Measurements from ENCODE around the gene FSCN2.

- TF ChIP-seq, protein P1, sequence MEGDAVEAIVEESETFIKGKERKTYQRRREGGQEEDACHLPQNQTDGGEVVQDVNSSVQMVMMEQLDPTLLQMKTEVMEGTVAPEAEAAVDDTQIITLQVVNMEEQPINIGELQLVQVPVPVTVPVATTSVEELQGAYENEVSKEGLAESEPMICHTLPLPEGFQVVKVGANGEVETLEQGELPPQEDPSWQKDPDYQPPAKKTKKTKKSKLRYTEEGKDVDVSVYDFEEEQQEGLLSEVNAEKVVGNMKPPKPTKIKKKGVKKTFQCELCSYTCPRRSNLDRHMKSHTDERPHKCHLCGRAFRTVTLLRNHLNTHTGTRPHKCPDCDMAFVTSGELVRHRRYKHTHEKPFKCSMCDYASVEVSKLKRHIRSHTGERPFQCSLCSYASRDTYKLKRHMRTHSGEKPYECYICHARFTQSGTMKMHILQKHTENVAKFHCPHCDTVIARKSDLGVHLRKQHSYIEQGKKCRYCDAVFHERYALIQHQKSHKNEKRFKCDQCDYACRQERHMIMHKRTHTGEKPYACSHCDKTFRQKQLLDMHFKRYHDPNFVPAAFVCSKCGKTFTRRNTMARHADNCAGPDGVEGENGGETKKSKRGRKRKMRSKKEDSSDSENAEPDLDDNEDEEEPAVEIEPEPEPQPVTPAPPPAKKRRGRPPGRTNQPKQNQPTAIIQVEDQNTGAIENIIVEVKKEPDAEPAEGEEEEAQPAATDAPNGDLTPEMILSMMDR (IDR thresholded peaks at IDR 0.05) = no peak
- TF ChIP-seq, protein P2, sequence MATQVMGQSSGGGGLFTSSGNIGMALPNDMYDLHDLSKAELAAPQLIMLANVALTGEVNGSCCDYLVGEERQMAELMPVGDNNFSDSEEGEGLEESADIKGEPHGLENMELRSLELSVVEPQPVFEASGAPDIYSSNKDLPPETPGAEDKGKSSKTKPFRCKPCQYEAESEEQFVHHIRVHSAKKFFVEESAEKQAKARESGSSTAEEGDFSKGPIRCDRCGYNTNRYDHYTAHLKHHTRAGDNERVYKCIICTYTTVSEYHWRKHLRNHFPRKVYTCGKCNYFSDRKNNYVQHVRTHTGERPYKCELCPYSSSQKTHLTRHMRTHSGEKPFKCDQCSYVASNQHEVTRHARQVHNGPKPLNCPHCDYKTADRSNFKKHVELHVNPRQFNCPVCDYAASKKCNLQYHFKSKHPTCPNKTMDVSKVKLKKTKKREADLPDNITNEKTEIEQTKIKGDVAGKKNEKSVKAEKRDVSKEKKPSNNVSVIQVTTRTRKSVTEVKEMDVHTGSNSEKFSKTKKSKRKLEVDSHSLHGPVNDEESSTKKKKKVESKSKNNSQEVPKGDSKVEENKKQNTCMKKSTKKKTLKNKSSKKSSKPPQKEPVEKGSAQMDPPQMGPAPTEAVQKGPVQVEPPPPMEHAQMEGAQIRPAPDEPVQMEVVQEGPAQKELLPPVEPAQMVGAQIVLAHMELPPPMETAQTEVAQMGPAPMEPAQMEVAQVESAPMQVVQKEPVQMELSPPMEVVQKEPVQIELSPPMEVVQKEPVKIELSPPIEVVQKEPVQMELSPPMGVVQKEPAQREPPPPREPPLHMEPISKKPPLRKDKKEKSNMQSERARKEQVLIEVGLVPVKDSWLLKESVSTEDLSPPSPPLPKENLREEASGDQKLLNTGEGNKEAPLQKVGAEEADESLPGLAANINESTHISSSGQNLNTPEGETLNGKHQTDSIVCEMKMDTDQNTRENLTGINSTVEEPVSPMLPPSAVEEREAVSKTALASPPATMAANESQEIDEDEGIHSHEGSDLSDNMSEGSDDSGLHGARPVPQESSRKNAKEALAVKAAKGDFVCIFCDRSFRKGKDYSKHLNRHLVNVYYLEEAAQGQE (IDR thresholded peaks at IDR 0.05; ENCODE audit: insufficient read depth in 1 of 2, low read depth in 2 of 2, low read length in 1 of 2) = no peak
- peak; percentile 6 for TF ChIP-seq POLR2AphosphoS5 (IDR thresholded peaks at IDR 0.05; ENCODE audit: low read depth, low read length)
These were observed 29.3 kb downstream of the FSCN2 start for GRCh38 chr17:81557276-81558114.

Measured in Panc1 (cell line).